WTC11 (cell line): ENCODE data around the gene GRM5.
"Not testable (repeated sequence)": the region's sequence is repeated elsewhere in the genome, so short reads cannot be mapped to it uniquely, and the experiment has no call there.

Experiments used
- FOXP1 ChIP-seq: sonication (generic); formaldehyde crosslinking; IDR thresholded peaks from 2 replicates; pipeline ENCODE4 v1.8.0; 2022; ENCODE audit warnings: missing genetic modification reagents, mild to moderate bottlenecking, moderate library complexity, borderline replicate concordance
- TF ChIP-seq, protein P1 (sequence below): fragments of 200-600 bp; IDR thresholded peaks from 2 replicates; pipeline ENCODE4 v1.8.0; 2022; ENCODE audit warnings: antibody characterized with exemption

- TF ChIP-seq, protein P1, sequence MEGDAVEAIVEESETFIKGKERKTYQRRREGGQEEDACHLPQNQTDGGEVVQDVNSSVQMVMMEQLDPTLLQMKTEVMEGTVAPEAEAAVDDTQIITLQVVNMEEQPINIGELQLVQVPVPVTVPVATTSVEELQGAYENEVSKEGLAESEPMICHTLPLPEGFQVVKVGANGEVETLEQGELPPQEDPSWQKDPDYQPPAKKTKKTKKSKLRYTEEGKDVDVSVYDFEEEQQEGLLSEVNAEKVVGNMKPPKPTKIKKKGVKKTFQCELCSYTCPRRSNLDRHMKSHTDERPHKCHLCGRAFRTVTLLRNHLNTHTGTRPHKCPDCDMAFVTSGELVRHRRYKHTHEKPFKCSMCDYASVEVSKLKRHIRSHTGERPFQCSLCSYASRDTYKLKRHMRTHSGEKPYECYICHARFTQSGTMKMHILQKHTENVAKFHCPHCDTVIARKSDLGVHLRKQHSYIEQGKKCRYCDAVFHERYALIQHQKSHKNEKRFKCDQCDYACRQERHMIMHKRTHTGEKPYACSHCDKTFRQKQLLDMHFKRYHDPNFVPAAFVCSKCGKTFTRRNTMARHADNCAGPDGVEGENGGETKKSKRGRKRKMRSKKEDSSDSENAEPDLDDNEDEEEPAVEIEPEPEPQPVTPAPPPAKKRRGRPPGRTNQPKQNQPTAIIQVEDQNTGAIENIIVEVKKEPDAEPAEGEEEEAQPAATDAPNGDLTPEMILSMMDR, result not testable (repeated sequence)
- not testable (repeated sequence) for TF ChIP-seq FOXP1 (CRISPR knock-in tag)
These were observed 104.2 kb downstream of the GRM5 start for GRCh38 chr11:88961621-88962020.
